Femur (tissue), 1 donor: ENCODE measurements around the gene ING1.
"Not testable (repeated sequence)": the region's sequence is repeated elsewhere in the genome, so short reads cannot be mapped to it uniquely, and the experiment has no call there.

Experiments
- DNase-seq: peaks from one replicate; pipeline ENCODE4 v3.0.0-alpha.2; 2017

Gene ING1

DNA sequence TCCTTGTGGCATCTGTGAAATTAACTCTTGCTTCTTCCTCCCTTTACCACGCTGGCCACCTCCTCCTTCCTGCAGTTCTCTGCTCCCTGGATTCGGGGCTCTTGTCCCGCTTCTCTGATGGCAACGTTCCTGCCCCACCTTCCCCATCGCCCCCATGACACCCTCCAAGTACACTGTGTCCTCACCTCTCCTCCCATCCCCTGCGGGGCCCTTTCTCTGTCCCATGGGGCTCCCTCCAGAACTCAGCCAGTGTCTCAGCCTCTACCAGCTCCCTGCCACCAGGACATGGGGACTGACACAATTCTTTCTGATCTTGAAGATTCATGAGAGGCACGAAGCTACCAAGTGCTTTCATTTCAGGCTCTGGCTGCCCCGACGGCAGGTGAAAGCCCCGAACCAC is 16.7 kb upstream of the ING1 start:
- DNase-seq = no peak

DNA sequence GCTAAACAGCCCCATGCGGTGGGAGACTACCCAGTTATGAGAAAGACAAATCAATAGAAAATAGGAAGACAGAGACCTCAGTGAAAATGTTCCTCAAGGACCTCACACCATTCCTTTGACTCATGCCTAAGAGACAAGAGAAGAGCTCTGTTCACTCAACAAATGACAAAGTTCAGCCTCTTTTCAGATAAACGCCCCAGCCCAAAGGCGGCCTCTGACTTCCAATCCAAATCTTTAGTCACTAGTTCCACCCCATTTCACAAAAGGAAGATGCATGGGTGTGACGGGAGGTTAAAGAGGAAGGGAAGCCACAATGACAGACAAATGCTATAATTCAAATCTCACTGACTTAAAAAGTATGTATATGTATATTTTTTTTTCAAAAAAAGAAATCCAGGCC is 15.7 kb upstream of the ING1 start:
- DNase-seq = no peak

DNA sequence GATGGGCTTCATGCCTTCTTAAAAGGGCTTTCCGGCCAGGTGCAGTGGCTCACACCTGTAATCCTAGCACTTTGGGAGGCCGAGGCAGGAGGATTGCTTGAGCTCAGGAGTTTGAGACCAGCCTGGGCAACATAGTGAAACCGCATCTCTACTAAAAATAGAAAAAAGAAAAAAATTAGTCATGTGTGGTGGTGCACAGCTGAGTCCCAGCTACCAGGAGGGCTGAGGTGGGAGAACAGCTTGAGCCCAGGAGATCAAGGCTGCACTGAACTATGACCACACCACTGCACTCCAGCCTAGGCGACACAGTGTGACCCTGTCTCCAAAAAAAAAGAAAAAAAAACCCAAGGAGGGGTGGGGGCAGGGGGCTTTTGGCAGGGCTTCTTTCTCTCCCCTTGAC is 14.8 kb upstream of the ING1 start:
- DNase-seq = no peak

GRCh38 chr13:110699148-110700145 is 14.1 kb upstream of the ING1 start:
- no peak for DNase-seq

DNA sequence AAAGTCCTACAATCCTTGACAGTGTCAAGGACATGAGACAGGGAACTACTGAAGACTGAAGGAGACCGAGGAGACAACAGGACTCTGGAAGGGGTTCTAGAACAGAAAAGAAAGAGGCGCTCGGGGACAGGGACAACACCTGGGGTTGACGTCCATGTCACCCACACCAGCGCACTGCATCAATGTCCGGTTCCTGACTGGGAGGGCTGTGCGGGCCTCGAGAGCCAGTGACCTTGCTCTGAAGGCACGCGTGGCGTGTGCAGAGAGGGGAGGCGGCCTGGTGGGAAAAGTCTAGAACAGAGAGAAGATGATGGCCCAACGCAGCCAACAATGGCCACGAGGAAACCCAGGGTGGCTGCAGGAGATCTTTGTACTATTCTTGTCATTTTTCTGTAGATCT is 13.3 kb upstream of the ING1 start:
- no peak for DNase-seq

- no peak for DNase-seq
These were observed 12.9 kb upstream of the ING1 start for GRCh38 chr13:110700641-110701040.

GRCh38 chr13:110701061-110701460 is 12.4 kb upstream of the ING1 start:
- DNase-seq = not testable (repeated sequence)

- no peak for DNase-seq
These were observed 11.4 kb upstream of the ING1 start for GRCh38 chr13:110702089-110702488.

GRCh38 chr13:110702591-110703526 is 10.6 kb upstream of the ING1 start:
- DNase-seq = no peak

DNA sequence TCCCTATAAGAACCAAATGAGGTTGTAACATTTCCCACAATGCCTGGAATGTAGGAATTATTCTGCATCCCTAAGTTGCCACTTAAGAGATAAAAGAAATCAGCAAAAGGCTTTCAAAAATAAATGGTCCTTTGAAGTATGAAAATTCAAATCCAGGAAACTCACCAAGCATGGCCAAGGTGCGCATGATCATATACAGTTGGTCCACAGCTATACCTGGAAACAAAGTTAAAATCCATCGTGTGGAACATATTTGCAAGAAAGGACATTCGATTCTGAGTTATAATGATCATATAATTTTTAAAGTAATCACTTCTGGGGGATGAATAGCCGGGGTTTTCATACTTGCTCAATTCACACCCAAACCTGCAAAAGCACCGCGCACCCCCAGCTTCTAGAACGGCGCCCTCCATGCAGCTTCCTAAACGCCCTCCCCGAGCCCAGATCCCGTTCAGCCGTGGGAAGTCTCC is 8.1 kb upstream of the ING1 start:
- no peak for DNase-seq

- peak; percentile 97 for DNase-seq
These were observed 7.5 kb upstream of the ING1 start, which contains the start of gene CARS2 for GRCh38 chr13:110705826-110706569. TSS of gene CARS2 (minus strand) at chr13:110706116. CDS start at chr13:110706093, 23 bp downstream.

DNA sequence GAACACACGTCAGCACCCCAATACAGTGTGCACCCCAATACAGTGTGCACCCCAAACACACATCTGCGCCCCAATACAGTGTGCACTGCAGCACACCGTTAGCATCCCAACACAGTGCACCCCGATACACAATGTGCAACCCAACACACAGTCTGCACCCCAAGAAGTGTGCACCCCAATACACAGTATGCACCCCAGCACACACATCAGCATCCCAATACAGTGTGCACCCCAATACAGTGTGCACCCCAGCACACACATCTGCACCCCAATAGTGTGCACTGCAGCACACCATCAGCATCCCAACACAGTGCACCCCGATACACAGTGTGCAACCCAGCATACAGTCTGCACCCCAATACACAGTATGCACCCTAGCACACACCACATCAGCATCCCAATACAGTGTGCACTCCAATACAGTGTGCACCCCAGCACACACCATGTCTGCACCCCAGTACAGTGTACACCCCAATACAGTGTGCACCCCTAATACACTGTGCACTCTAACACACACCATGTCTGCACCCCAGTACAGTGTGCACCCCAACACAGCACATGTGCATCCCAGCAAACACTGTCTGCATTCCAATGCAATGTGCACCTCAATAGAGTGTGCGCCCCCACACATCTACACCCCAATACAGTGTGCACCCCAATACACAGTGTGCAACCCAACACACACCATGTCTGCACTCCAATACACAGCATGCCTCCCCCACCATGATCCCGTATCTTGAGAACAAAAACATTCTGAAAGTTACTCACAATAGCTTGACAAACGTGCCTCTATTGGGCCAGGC is 6.7 kb upstream of the ING1 start:
- DNase-seq = no peak

DNA sequence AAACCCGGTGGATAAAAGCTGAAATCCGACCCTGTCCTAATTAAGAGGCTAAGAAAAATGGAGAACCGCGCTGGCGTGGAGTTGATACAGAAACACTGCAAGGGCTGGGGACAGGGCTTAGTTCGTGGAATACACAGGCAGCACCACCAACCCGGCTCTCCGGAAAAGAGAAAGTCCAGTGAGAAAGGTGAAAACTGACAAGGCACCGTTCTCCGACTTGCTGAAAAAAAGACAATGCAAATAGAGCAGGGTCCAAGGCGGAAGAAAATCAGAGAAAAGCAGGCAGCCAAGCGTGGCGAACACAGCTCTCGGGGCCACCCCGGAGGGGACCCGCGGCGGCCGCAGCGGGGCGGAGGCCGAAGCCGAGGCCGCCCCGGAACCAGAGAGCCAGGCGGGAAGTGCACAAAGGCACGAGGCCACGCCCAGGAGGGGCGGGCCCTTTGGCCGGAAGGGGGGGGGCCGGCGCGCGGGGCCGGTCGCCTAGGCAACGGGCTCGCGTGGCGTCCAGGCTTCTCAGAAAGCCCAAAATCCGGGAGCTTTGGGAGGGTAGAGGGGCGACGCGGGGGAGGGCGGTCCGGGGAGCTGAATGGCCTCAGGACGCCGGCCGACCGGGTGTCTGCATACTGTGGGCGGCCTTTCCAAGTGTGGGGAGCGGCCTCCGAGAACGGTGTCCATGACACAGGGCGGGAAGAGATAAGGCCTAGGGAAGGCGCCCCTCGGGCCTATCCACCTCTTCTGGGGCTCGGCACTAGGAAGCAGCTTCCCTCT is 1.2 kb upstream of the ING1 start:
- peak; percentile 96 for DNase-seq

GRCh38 chr13:110712849-110713641 is 455 bp upstream of the ING1 start:
- DNase-seq = peak; percentile 100

DNA sequence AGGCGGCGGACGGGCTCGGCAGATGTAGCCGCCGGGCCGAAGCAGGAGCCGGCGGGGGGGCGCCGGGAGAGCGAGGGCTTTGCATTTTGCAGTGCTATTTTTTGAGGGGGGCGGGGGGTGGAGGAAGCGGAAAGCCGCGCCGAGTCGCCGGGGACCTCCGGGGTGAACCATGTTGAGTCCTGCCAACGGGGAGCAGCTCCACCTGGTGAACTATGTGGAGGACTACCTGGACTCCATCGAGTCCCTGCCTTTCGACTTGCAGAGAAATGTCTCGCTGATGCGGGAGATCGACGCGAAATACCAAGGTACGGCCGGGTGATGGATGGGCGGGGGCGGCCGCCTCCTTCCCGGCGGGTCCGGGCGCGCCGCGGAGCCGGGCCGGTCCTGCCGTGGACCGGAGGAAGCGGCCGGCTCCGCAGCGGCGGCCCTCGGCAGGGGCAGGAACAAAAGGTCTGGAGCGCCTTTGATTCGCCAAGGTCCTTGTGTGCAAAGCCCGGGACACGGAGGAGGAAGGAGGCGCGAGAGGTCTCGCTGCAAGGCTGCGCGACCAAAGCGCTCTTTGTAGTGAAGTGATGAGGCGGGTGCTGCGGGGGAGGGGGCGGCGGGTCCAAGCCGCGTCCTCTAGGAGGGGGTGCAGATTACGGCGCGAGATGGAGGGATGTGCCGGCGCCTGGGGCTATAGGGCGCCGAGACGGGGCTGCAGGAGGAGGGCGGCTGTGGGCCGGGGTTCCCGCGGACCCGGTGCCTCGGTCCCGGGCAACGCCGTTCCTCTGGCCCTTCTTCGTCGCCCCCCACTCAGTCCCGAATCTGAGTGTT is 689 bp downstream of the ING1 start:
- DNase-seq = peak; percentile 71

GRCh38 chr13:110714797-110715394 is 1.4 kb downstream of the ING1 start:
- DNase-seq = peak; percentile 83

- DNase-seq = peak; percentile 99
These were observed 2.1 kb downstream of the ING1 start for GRCh38 chr13:110715395-110716246.

GRCh38 chr13:110716247-110716515 is 2.7 kb downstream of the ING1 start:
- no peak for DNase-seq
